PC-9 (cell line): ENCODE measurements around the gene USP8. TPM values are rescaled to one million over a fixed set of nuclear protein-coding genes. Genes with fewer than 3 reads are reported as not detected.

Experiments used
- BruUV-seq: library from RNA; stranded (reverse); fragments of 400-500 nt; replicated peaks from 2 replicates; lab custom pipeline; 2021; lab: Mats Ljungman, UMichigan
- CTCF ChIA-PET: fragments of 300-600 bp; sonication (Branson Sonifier 250); formaldehyde crosslinking; loops from one replicate; lab custom pipeline; 2022; ENCODE audit warnings: antibody characterized with exemption; lab: Charles Lee
- POLR2A ChIA-PET: fragments of 300-600 bp; sonication (Branson Sonifier 250); formaldehyde crosslinking; loops from one replicate; lab custom pipeline; 2022; ENCODE audit warnings: antibody characterized with exemption; ENCODE audit not compliant: unreplicated experiment; lab: Charles Lee
- DNase-seq, 2 experiments: peaks; one replicate each; pipeline versions ENCODE4 v3.0.0 to v3.0.0-alpha.2; 2015 to 2022; ENCODE audit warnings: mixed read lengths in 1 of 2
- H2AFZ ChIP-seq: fragments of 200-600 bp; sonication (generic); 2 replicates; pipeline ENCODE4 v1.8.1; 2017; ENCODE audit warnings: antibody characterized with exemption
- H3F3A ChIP-seq: fragments of 200-600 bp; sonication (generic); 2 replicates; pipeline ENCODE4 v1.8.1; 2017; ENCODE audit warnings: antibody characterized with exemption, mild to moderate bottlenecking, low read depth; ENCODE audit not compliant: insufficient read depth
- H3K27ac ChIP-seq: fragments of 200-600 bp; sonication (generic); 2 replicates; pipeline ENCODE4 v1.6.1; 2016; ENCODE audit warnings: mixed run types
- H3K27me3 ChIP-seq: fragments of 200-600 bp; sonication (generic); 2 replicates; pipeline ENCODE4 v1.6.1; 2016; ENCODE audit warnings: low read depth, mixed run types; ENCODE audit not compliant: insufficient read depth
- H3K36me3 ChIP-seq: fragments of 200-600 bp; sonication (generic); 2 replicates; pipeline ENCODE4 v1.6.1; 2016; ENCODE audit warnings: low read depth, mixed run types
- H3K4me1 ChIP-seq: fragments of 200-600 bp; sonication (generic); replicated peaks from 2 replicates; pipeline ENCODE4 v1.6.1; 2016; ENCODE audit warnings: mixed run types; ENCODE audit not compliant: insufficient read depth
- H3K4me2 ChIP-seq: fragments of 200-600 bp; sonication (generic); 2 replicates; pipeline ENCODE4 v1.6.1; 2017; ENCODE audit warnings: mixed run types
- H3K4me3 ChIP-seq: fragments of 200-600 bp; sonication (generic); 2 replicates; pipeline ENCODE4 v1.6.1; 2016; ENCODE audit warnings: mixed run types
- H3K79me2 ChIP-seq: fragments of 200-600 bp; sonication (generic); 2 replicates; pipeline ENCODE4 v1.6.1; 2017; ENCODE audit warnings: low read depth, mixed run types
- H3K9me2 ChIP-seq: fragments of 200-600 bp; sonication (generic); 2 replicates; pipeline ENCODE4 v1.8.1; 2017; ENCODE audit warnings: mild to moderate bottlenecking; ENCODE audit not compliant: insufficient read depth
- H3K9me3 ChIP-seq: fragments of 200-600 bp; sonication (generic); 2 replicates; pipeline ENCODE4 v1.8.1; 2016; ENCODE audit warnings: low read depth; ENCODE audit not compliant: insufficient read depth
- H4K20me1 ChIP-seq: fragments of 200-600 bp; sonication (generic); 2 replicates; pipeline ENCODE4 v1.8.1; 2017; ENCODE audit not compliant: insufficient read depth
- CTCF ChIP-seq: fragments of 200-600 bp; sonication (generic); conservative IDR thresholded peaks from 2 replicates; pipeline ENCODE4 v1.6.1; 2017; ENCODE audit warnings: mixed run types, antibody characterized with exemption, mild to moderate bottlenecking, moderate library complexity
- EZH2 ChIP-seq: fragments of 200-600 bp; sonication (generic); IDR thresholded peaks from 2 replicates; pipeline ENCODE4 v1.8.0; 2017; ENCODE audit warnings: antibody characterized with exemption, low read depth
- intact Hi-C: fragments of 100-400 bp; cut with micrococcal nuclease; formaldehyde crosslinking; loops from one replicate; pipeline ENCODE4 v1.10.0; 2022; ENCODE audit not compliant: unreplicated experiment
- total RNA-seq: library from RNA; stranded (reverse); gene quantifications from 2 replicates; pipeline ENCODE4 v1.2.3, GENCODE V29; 2021

USP8 gene
- total RNA-seq, 1 experiment from 2014 or later: 70.7 TPM

- Histone ChIP-seq H3K9me2 (no peaks in the 10 kb centered on the region), H2AFZ (no peak overlapping the region), H3K4me2 (no peak overlapping the region), H3K9me3 (no peaks in the 10 kb centered on the region), H3K36me3 (no peaks in the 10 kb centered on the region), H3K27ac (no peak overlapping the region), H4K20me1 (peaks cover 20% of the 10 kb centered on the region), H3F3A (no peaks in the 10 kb centered on the region), H3K79me2 (peaks cover 63% of the 10 kb centered on the region), H3K27me3 (no peaks in the 10 kb centered on the region), H3K4me1 (no peaks in the 10 kb centered on the region), H3K4me3 (no peak overlapping the region)
- intact Hi-C loops: no loop called here
- POLR2A ChIA-PET: no interaction called here
- no TSS peak for BruUV-seq
- DNase-seq: no peak
- CTCF ChIA-PET: no interaction called here
- TF ChIP-seq CTCF (no peak), EZH2 (no peak)
Measured at GRCh38 chr15:50435772-50436171, 11.6 kb downstream of the USP8 start.

DNA sequence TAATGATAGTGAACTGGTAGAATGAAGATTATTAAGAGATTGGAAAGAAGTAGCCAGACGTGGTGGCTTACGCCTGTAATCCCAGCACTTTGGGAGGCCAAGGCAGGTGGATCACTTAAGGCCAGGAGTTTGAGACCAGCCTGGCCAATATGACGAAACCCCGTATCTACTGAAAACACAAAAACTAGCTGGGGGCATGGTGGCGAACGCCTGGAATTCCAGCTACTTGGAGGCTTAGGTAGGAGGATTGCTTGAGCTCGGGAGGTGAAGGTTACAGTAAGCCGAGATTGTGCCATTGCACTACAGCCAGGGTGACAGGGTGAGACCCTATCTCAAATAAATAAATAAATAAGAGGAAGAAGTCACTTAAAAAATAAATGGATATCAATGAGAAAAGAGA, 14.0 kb downstream of the USP8 start:
- no peak overlapping the region for H3K27ac ChIP-seq
- no peak overlapping the region for H2AFZ ChIP-seq
- no peaks in the 10 kb centered on the region for H3K9me3 ChIP-seq
- peaks cover 20% of the 10 kb centered on the region; the same call in 1 of the 2 replicates for H4K20me1 ChIP-seq
- H3K4me3 ChIP-seq: no peak overlapping the region
- no peaks in the 10 kb centered on the region for H3K9me2 ChIP-seq
- CTCF ChIA-PET: no interaction called here
- no peaks in the 10 kb centered on the region for H3K4me1 ChIP-seq
- H3K36me3 ChIP-seq: no peaks in the 10 kb centered on the region
- peaks cover 42% of the 10 kb centered on the region for H3K79me2 ChIP-seq
- no peaks in the 10 kb centered on the region for H3F3A ChIP-seq
- no peak overlapping the region for H3K4me2 ChIP-seq
- intact Hi-C loops: no loop called here
- BruUV-seq: no TSS peak
- POLR2A ChIA-PET: interaction anchor here (0.6 kb wide), 1 partner anchor 496 kb away, joined by 10 read pairs; no protein-coding TSS in a partner anchor
- DNase-seq: no peak
- H3K27me3 ChIP-seq: no peaks in the 10 kb centered on the region
- TF ChIP-seq CTCF (no peak), EZH2 (no peak)

DNA sequence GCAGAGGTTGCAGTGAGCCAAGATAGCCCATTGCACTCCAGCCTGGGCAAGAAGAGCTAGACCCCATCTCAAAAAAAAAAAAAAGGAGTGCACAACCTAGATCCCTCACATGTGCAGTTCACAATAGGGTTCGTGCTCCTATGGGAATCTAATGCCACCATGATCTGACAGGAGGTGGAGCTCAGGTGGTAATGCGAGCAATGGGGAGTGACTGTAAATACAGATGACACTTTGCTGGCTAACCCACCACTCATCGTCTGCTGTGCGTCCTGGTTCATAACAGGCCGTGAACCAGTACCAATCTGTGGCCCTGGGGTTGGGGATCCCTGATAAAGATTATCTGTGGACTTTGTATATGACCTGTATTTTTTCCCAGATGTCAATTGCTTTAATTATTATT, 16.7 kb downstream of the USP8 start:
- CTCF ChIA-PET: no interaction called here
- Histone ChIP-seq H3K27me3 (no peaks in the 10 kb centered on the region), H3K79me2 (peaks cover 25% of the 10 kb centered on the region)

More for the DNA sequence above, 16.7 kb downstream of the USP8 start:
- Histone ChIP-seq H3K4me2 (no peak overlapping the region), H3K4me1 (no peaks in the 10 kb centered on the region), H3K36me3 (no peaks in the 10 kb centered on the region), H2AFZ (no peak overlapping the region), H3F3A (no peaks in the 10 kb centered on the region), H3K27ac (no peak overlapping the region), H4K20me1 (peaks cover 13% of the 10 kb centered on the region; the same call in 1 of the 2 replicates), H3K9me2 (no peaks in the 10 kb centered on the region), H3K9me3 (no peaks in the 10 kb centered on the region), H3K4me3 (no peak overlapping the region)
- POLR2A ChIA-PET: no interaction called here
- TF ChIP-seq CTCF (no peak), EZH2 (no peak)
- DNase-seq: no peak
- BruUV-seq: no TSS peak
- intact Hi-C loops: no loop called here
